ENCODE measurements around the gene PCDH15. TPM values are rescaled to one million over a fixed set of nuclear protein-coding genes. Genes with fewer than 3 reads are reported as not detected.

The PCDH15 gene
- total RNA-seq, 4 donors from 2014 or later: not detected

DNA sequence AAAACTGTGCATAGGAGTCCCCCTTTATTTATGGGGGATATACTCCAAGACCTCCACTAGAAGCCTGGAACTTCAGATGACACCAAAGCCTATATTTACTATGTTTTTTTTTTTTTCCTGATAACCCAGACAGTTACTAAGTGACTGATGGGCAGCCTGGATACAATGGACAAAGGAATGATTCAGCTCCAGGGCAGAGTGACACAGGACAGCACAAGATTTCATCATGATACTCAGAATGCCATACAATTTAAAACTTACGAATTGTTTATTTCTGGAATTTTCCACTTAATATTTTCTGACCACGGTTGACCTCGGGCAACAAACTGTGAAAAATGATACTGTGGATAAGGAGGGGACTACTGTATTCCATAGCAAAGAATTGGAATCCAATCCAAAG lies 843.6 kb downstream of the PCDH15 start:
- TF ChIP-seq CTCF (IDR thresholded peaks at IDR 0.05; ENCODE audit: low read depth): no peak

DNA sequence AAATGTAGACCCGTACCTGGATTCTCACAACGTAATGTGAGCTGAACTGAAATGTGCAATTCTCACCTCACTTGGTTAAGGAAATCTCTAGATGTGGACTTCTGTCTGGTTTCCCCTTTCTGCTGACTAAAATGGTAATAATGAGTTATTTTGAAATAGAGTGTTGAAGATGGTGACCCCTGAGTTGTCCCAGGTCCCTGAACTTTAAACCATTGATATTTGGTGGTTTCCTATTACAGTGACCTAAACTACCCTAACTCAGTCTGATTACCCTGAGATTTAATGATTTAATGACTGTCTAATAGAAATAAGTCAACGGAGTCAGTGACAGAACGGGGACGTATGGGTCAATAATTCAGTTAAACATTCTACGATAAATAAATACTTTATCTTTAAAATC lies 845.9 kb downstream of the PCDH15 start:
- no peak for TF ChIP-seq CTCF (IDR thresholded peaks at IDR 0.05; ENCODE audit: low read depth)

- no peak for TF ChIP-seq CTCF (IDR thresholded peaks at IDR 0.05; ENCODE audit: low read depth)
These were observed 848.1 kb downstream of the PCDH15 start for GRCh38 chr10:53952698-53953630.

DNA sequence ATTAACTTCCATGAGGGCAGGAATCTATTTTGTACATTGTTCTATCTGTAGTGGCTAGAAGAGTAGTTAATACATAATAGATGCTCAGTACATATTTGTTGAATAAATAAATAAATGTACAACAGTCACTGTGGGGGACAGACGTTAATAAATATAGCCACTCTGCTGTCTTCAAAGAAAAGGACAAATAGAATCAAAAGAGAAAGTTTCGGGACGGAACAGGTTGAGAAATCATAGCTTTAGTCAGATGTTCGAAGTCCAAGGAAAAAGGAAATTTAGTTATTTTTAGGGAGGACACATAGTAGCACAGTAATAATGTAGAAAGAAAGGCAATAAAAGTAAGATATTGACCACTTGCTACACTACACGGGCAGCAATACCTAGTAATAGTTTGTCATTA lies 861.4 kb downstream of the PCDH15 start:
- no peak for TF ChIP-seq CTCF (IDR thresholded peaks at IDR 0.05; ENCODE audit: low read depth)

DNA sequence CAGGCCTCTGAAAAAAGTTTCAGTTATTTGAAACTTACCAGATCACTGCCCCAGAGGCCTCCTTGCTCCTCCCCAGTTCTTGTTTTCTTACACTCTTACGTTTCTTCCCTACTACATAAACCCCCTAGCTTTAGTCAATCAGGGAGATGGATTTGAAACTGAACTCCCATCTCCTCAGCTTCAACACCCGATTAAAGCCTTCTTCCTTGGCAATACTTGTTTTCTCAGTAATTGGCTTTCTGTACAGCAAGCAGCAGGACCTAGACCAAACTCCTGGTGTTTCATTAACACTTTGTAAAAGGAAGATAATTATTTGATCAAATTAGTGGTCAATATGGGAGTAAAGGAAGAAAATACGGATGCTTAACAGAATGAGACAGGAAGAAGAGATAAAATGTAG lies 870.4 kb downstream of the PCDH15 start:
- TF ChIP-seq CTCF (IDR thresholded peaks at IDR 0.05; ENCODE audit: low read depth): no peak

- TF ChIP-seq CTCF (IDR thresholded peaks at IDR 0.05; ENCODE audit: low read depth): no peak
These were observed 882.3 kb downstream of the PCDH15 start for GRCh38 chr10:53918755-53919154.

DNA sequence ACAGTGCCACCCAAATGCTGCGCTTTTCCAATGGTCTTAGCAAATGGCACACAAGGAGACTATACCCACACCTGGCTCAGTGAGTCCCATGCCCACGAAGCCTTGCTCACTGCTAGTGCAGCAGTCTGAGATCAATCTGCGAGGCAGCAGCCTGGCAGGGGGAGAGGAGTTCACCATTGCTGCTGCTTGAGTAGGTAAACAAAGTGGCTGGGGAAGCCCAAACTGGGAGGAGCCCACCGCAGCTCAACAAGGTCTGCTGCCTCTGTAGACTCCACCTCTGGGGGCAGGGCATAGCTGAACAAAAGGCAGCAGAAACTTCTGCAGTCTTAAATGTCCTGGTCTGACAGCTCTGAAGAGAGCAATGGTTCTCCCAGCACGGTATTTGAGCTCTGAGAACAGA lies 891.2 kb downstream of the PCDH15 start:
- no peak for TF ChIP-seq CTCF (IDR thresholded peaks at IDR 0.05; ENCODE audit: low read depth)
